ENCODE results near the gene HBG1.
"Not testable (repeated sequence)": the region's sequence is repeated elsewhere in the genome, so short reads cannot be mapped to it uniquely, and the experiment has no call there.

DNA sequence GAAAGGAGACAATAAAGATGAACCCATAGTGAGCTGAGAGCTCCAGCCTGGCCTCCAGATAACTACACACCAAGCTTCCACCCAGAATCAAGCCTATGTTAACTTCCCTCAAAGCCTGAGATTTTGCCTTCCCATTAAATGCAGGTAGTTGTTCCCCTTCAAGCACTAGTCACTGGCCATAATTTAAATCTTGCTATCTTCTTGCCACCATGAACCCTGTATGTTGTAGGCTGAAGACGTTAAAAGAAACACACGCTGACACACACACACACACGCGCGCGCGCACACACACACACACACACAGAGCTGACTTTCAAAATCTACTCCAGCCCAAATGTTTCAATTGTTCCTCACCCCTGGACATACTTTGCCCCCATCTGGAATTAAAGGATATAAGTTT, 1.2 kb downstream of the HBG1 start:
- TF ChIP-seq, protein P1, sequence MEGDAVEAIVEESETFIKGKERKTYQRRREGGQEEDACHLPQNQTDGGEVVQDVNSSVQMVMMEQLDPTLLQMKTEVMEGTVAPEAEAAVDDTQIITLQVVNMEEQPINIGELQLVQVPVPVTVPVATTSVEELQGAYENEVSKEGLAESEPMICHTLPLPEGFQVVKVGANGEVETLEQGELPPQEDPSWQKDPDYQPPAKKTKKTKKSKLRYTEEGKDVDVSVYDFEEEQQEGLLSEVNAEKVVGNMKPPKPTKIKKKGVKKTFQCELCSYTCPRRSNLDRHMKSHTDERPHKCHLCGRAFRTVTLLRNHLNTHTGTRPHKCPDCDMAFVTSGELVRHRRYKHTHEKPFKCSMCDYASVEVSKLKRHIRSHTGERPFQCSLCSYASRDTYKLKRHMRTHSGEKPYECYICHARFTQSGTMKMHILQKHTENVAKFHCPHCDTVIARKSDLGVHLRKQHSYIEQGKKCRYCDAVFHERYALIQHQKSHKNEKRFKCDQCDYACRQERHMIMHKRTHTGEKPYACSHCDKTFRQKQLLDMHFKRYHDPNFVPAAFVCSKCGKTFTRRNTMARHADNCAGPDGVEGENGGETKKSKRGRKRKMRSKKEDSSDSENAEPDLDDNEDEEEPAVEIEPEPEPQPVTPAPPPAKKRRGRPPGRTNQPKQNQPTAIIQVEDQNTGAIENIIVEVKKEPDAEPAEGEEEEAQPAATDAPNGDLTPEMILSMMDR (IDR thresholded peaks at IDR 0.05; ENCODE audit: low read length) = not testable (repeated sequence)
- TF ChIP-seq EZH2phosphoT487 (IDR thresholded peaks at IDR 0.05; ENCODE audit: low read length) = not testable (repeated sequence)
